ENCODE results near the gene PLA2G2D.

PLA2G2D gene

GRCh38 chr1:20102875-20103274 lies 16.5 kb downstream of the PLA2G2D start:
- peak; percentile 92 for DNase-seq (ENCODE audit: low read depth)
- H3K4me3 ChIP-seq (ENCODE audit: control insufficient read depth, low read depth, low read length) = no peak overlapping the region
- no peak for TF ChIP-seq CTCF (conservative IDR thresholded peaks at IDR 0.05; ENCODE audit: control insufficient read depth, insufficient read depth, low read depth, low read length)

GRCh38 chr1:20100632-20101355 lies 18.5 kb downstream of the PLA2G2D start:
- TF ChIP-seq CTCF (conservative IDR thresholded peaks at IDR 0.05; ENCODE audit: control insufficient read depth, insufficient read depth, low read depth, low read length) = peak; percentile 81
- H3K4me3 ChIP-seq (ENCODE audit: control insufficient read depth, low read depth, low read length) = no peak overlapping the region
- peak; percentile 72 for DNase-seq (ENCODE audit: low read depth)

GRCh38 chr1:20099533-20099932 lies 19.8 kb downstream of the PLA2G2D start:
- no peak for DNase-seq (ENCODE audit: low read depth)
- no peak for TF ChIP-seq CTCF (conservative IDR thresholded peaks at IDR 0.05; ENCODE audit: control insufficient read depth, insufficient read depth, low read depth, low read length)
- H3K4me3 ChIP-seq (ENCODE audit: control insufficient read depth, low read depth, low read length) = no peak overlapping the region

- DNase-seq (ENCODE audit: low read depth) = no peak
Observed at GRCh38 chr1:20096840-20097447, 22.4 kb downstream of the PLA2G2D start.

GRCh38 chr1:20095564-20096434 lies 23.5 kb downstream of the PLA2G2D start:
- DNase-seq (ENCODE audit: low read depth) = peak; percentile 19
- H3K4me3 ChIP-seq (ENCODE audit: control insufficient read depth, low read depth, low read length) = no peak overlapping the region
- no peak for TF ChIP-seq CTCF (conservative IDR thresholded peaks at IDR 0.05; ENCODE audit: control insufficient read depth, insufficient read depth, low read depth, low read length)

More at GRCh38 chr1:20096840-20097447, 22.4 kb downstream of the PLA2G2D start:
- TF ChIP-seq CTCF (conservative IDR thresholded peaks at IDR 0.05; ENCODE audit: control insufficient read depth, insufficient read depth, low read depth, low read length) = no peak
- no peak overlapping the region for H3K4me3 ChIP-seq (ENCODE audit: control insufficient read depth, low read depth, low read length)

GRCh38 chr1:20093940-20094391 lies 25.4 kb downstream of the PLA2G2D start:
- DNase-seq (ENCODE audit: low read depth) = peak; percentile 66
- H3K4me3 ChIP-seq (ENCODE audit: control insufficient read depth, low read depth, low read length) = no peak overlapping the region
- no peak for TF ChIP-seq CTCF (conservative IDR thresholded peaks at IDR 0.05; ENCODE audit: control insufficient read depth, insufficient read depth, low read depth, low read length)
